Measurements from ENCODE around the gene ECSIT.
"Not testable (repeated sequence)": the region's sequence is repeated elsewhere in the genome, so short reads cannot be mapped to it uniquely, and the experiment has no call there.

ECSIT gene, protein sequence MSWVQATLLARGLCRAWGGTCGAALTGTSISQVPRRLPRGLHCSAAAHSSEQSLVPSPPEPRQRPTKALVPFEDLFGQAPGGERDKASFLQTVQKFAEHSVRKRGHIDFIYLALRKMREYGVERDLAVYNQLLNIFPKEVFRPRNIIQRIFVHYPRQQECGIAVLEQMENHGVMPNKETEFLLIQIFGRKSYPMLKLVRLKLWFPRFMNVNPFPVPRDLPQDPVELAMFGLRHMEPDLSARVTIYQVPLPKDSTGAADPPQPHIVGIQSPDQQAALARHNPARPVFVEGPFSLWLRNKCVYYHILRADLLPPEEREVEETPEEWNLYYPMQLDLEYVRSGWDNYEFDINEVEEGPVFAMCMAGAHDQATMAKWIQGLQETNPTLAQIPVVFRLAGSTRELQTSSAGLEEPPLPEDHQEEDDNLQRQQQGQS

DNA sequence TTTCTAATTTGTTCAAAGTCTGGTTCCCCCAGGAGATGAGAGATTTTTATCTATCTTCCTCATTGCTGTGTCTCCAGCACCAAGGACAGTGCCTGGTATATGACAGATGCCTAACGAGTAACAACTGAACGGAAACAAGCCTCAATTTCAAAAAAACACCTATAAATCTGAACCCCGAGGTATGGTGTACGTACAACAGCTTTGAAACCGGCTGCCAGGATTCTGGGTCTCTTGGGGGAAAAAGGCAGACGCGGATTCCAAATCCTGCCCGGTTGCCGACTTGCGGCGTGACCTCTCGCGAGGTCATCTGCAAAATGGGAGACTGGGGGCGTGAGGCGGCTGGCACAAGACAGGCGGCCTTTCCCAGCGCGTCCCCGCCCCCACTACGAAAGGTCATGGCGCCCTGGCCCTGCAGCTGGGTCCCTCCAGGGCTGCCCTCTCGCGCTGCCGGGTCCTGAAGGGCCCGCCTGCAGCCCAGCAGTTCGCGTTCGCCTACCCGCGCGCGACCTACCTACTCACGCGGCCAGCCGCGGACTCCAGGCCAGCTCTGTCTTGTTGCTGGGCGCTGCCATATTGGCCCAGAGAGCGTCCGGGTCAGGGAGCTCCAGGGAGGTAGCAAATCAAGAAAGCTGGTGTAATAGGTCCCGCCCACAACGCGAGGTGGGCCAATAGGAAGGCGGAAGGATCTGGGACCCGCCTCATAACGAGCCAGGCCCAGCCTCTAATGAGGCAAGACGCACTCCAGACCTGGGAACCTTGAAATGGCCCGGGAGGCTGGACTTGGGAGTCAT lies at the start of gene ECSIT:
TSS of gene ECSIT (minus strand) at position 584 of the 791 bp plus-strand sequence. CDS start 9,964 bp downstream, outside the sequence.
- DNase-seq (ENCODE audit: low read depth): peak; percentile 99
- peak within 1 kb of the TSS; percentile 81 for H3K4me3 ChIP-seq (replicated peaks; ENCODE audit: low read depth, low read length)
- TF ChIP-seq, protein P1, sequence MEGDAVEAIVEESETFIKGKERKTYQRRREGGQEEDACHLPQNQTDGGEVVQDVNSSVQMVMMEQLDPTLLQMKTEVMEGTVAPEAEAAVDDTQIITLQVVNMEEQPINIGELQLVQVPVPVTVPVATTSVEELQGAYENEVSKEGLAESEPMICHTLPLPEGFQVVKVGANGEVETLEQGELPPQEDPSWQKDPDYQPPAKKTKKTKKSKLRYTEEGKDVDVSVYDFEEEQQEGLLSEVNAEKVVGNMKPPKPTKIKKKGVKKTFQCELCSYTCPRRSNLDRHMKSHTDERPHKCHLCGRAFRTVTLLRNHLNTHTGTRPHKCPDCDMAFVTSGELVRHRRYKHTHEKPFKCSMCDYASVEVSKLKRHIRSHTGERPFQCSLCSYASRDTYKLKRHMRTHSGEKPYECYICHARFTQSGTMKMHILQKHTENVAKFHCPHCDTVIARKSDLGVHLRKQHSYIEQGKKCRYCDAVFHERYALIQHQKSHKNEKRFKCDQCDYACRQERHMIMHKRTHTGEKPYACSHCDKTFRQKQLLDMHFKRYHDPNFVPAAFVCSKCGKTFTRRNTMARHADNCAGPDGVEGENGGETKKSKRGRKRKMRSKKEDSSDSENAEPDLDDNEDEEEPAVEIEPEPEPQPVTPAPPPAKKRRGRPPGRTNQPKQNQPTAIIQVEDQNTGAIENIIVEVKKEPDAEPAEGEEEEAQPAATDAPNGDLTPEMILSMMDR (IDR thresholded peaks at IDR 0.05; ENCODE audit: low read length, missing control alignments): no peak

DNA sequence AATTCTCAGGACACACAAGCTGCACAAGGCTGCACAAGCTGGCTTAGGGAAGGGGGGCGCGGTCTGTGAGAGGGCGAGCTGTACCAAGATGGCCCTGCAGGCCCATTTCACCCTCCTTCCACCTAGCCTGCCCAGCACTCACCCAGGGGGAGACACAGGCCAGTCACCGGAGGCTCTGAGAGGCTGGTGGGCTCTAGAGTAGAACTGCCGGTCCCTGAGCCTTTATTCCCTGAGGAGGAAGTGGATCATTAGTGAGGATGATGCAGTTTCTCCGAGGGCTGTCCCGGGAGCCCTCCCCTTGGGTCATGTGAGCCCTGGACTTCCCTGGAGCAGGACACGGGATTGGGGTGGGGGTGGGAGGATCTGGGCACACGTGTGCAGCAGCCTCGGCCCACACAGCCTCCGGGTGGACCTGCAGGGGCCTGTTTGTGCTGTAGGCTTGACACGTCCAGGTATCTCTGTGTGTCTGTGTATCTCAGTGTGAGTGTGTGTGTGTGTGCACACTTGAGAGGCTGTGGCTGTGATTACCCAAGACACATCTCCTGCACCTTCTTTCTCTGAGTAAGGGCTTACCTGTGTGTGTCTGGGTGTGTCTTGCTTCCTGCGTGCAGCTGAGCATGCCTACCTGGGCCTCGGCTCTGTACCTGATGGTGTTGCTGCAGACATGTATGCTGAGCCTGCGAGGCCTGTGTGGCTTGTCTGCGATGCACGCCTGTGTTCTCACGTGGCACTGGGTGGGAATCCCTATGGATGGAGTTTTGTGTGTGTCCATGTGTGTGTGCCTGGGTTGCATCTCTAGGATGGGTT lies 48.7 kb upstream of the ECSIT start, which contains the start of gene ACP5:
TSS of gene ACP5 (minus strand) at position 195 of the 807 bp plus-strand sequence. CDS start 328 bp downstream, outside the sequence.
- TF ChIP-seq, protein P1 (IDR thresholded peaks at IDR 0.05; ENCODE audit: low read length, missing control alignments): no peak
- H3K4me3 ChIP-seq (replicated peaks; ENCODE audit: low read depth, low read length): no peak within 1 kb of the TSS
- DNase-seq (ENCODE audit: low read depth): no peak

DNA sequence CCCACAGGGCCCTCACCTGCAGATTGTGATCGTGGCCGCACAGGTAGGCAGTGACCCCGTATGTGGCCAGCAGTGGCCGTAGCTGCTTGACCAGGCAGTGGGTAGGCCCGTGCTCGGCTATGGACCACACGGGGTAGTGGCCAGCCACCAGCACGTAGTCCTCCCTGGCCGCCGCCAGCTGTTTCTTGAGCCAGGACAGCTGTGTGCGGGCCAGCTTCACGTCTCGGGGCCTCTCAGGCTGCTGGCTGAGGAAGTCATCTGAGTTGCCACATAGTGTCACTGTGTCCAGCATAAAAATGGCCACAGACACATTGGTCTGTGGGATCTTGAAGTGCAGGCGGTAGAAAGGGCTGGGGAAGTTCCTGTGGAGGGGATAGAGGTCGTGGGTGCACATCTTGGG lies 47.3 kb upstream of the ECSIT start:
- DNase-seq (ENCODE audit: low read depth): no peak
- H3K4me3 ChIP-seq (replicated peaks; ENCODE audit: low read depth, low read length): no peak overlapping the region
- TF ChIP-seq, protein P1 (IDR thresholded peaks at IDR 0.05; ENCODE audit: low read length, missing control alignments): no peak

DNA sequence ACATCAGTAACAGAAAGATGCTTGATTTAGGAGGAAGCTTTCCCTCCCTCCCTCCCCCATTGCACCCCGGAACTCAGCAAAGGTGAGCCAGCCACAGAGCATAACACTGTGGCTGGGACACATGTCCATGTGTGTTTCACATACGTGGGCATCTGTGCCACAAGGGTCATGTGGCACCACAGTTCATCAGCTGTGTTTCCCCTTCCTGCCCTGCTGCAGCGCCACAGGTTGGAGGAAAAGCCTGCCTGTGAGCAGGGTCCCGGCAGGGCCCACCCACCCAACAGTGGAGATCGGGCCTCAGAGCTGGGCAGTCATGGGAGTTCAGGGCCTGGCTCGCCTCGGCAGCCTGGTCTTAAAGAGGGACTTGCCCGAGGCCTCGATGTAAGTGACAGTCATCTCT lies 45.8 kb upstream of the ECSIT start:
- no peak for DNase-seq (ENCODE audit: low read depth)
- TF ChIP-seq, protein P1 (IDR thresholded peaks at IDR 0.05; ENCODE audit: low read length, missing control alignments): no peak
- no peak overlapping the region for H3K4me3 ChIP-seq (replicated peaks; ENCODE audit: low read depth, low read length)

DNA sequence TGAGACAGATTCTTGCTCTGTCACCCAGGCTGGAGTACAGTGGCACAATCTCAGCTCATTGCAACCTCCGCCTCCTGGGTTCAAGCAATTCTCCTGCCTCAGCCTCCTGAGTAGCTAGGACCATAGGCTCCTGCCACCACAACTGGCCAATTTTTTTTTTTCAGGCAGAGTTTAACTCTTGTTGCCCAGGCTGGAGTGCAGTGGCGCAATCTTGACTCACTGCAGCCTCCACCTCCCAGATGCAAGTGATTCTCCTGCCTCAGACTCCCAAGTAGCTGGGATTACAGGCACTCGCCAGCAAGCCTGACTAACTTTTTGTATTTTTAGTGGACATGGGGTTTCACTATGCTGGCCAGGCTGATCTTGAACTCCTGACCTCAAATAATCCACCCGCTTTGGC lies 44.8 kb upstream of the ECSIT start:
- DNase-seq (ENCODE audit: low read depth); H3K4me3 ChIP-seq (replicated peaks; ENCODE audit: low read depth, low read length): not testable (repeated sequence)

DNA sequence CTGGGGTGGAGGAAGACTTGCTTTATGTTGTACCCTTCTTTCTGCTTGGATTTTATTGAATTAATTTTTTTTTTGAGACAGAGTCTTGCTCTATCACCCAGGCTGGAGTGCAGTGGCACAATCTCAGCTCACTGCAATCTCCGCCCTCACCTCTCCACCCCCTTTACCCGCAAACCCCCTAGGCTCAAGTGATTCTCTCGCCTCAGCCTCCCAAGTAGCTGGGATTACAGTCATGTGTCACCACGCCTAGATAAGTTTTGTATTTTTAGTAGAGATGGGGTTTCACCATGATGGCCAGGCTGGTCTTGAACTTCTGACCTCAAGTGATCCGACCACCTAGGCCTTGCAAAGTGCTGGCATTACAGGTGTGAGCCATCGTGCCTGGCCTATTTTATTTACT lies 44.4 kb upstream of the ECSIT start:
- not testable (repeated sequence) for DNase-seq (ENCODE audit: low read depth); H3K4me3 ChIP-seq (replicated peaks; ENCODE audit: low read depth, low read length)

DNA sequence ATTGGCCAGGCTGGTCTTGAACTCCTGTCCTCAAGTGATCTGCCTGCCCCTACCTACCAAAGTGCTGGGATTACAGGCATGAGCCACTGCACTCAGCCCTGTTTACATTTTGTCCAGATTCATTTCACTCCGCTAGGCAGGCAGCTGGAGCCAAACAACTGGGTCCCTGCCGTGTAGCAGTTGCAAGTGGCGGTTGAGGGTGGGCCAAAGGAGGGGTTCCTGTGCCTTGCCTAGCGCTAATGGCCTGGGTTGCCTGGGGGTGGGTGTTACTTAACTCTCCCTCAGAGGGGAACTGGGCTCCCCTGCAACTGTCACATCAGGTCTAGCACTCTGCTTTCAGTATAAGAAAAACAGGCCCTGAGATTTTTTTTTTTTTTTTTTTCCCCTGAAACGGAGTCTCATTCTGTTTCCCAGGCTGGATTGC lies 41.1 kb upstream of the ECSIT start:
- no peak for DNase-seq (ENCODE audit: low read depth)
- TF ChIP-seq, protein P1 (IDR thresholded peaks at IDR 0.05; ENCODE audit: low read length, missing control alignments): no peak
- H3K4me3 ChIP-seq (replicated peaks; ENCODE audit: low read depth, low read length): no peak overlapping the region
